Measurements from ENCODE around the gene CACNA1C. TPM values are rescaled to one million over a fixed set of nuclear protein-coding genes. Genes with fewer than 3 reads are reported as not detected.

CACNA1C gene
- total and polyA plus RNA-seq, 2 of the 4 experiments (the other 2 are of a cell fraction), result 1.6 to 2.6 TPM

DNA sequence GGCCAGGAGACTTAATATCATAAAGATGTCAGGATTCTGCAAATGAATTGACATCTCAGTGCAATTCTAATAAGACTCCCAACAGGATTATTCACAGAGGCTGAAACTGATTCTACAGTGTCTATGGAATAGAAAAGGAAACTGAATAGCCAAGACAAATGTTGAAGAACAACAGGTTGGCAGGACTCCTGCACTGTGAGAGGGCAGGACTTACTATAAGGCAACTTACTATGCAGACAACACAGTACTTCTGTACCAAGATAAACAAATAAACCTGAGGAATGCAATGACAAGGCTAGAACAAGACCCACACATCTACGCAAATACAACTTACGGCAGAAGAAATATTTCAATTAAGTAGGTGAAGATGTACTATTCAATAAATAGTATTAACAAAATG lies 609.7 kb downstream of the CACNA1C start:
- Histone ChIP-seq H2BK5ac (ENCODE audit: low read depth, low read length, poor library complexity, severe bottlenecking) (no peak overlapping the region), H3K4ac (ENCODE audit: low read depth, low read length) (no peak overlapping the region), H2AK5ac (ENCODE audit: low read depth, low read length) (no peak overlapping the region), H4K20me1 (ENCODE audit: insufficient read depth, low read length) (no peaks in the 10 kb centered on the region), H3K4me1 (ENCODE audit: control insufficient read depth, insufficient read depth, low read length) (no peaks in the 10 kb centered on the region), H2AFZ (replicated peaks; ENCODE audit: low read length, poor library complexity) (no peak overlapping the region), H3K9ac (ENCODE audit: low read depth, low read length) (no peak overlapping the region), H3K79me1 (ENCODE audit: low read depth in 1 of 2, low read length in 2 of 2) (no peaks in the 10 kb centered on the region), H3K23ac (ENCODE audit: low read depth, low read length) (no peak overlapping the region), H3K14ac (replicated peaks; ENCODE audit: low read depth, low read length) (no peak overlapping the region), H3K9me1 (ENCODE audit: insufficient read depth, low read length) (0 out of 2 replicates have a peak, but pooled peaks cover 4% of the 10 kb centered on the region), H3K27ac (ENCODE audit: insufficient read depth, low read length) (no peak overlapping the region), H3K4me3 (ENCODE audit: insufficient read depth, low read depth, low read length) (no peak overlapping the region), H3K56ac (ENCODE audit: extremely low read depth, insufficient read depth, low read length) (no peak overlapping the region), H4K5ac (ENCODE audit: low read depth, low read length) (no peak overlapping the region), H3K4me2 (ENCODE audit: low read depth, low read length) (no peak overlapping the region), H4K8ac (ENCODE audit: low read depth in 2 of 2, low read length in 2 of 2) (no peak overlapping the region), H3K27me3 (ENCODE audit: control insufficient read depth, insufficient read depth, low read length) (no peaks in the 10 kb centered on the region), H2AK9ac (replicated peaks; ENCODE audit: low read depth, low read length, poor library complexity) (no peak overlapping the region), H3K9me3 (ENCODE audit: control insufficient read depth, insufficient read depth, low read length) (no peaks in the 10 kb centered on the region), H3K18ac (ENCODE audit: low read depth, low read length) (no peak overlapping the region), H2BK15ac (ENCODE audit: low read depth, low read length) (no peak overlapping the region), H2BK120ac (ENCODE audit: low read depth, low read length) (no peak overlapping the region), H4K91ac (ENCODE audit: insufficient read depth, low read depth, low read length) (no peak overlapping the region), H2BK20ac (ENCODE audit: low read depth, low read length) (no peak overlapping the region), H3K36me3 (ENCODE audit: control insufficient read depth, insufficient read depth, low read length) (peaks cover 21% of the 10 kb centered on the region)
- CTCF ChIA-PET, result no interaction called here
- POLR2A ChIA-PET (ENCODE audit: unreplicated experiment), result no interaction called here
- intact Hi-C loops (cut with micrococcal nuclease) (no loop called here), dilution Hi-C loops (cut with HindIII; ENCODE audit: low sequenced_read_pairs, unreplicated experiment) (no loop called here), in situ Hi-C loops (cut with MboI; ENCODE audit: low sequenced_read_pairs) (no loop called here)
- TF ChIP-seq RAD21 (IDR thresholded peaks at IDR 0.05; ENCODE audit: low read length), result no peak
- no peak for TF ChIP-seq BHLHE40 (IDR thresholded peaks at IDR 0.05; ENCODE audit: low read depth, low read length)
- no peak for TF ChIP-seq FOS (IDR thresholded peaks at IDR 0.05; ENCODE audit: low read depth, low read length)
- TF ChIP-seq POLR2A (IDR thresholded peaks at IDR 0.05; ENCODE audit: low read depth, low read length), result no peak
- no peak for TF ChIP-seq ELK1 (IDR thresholded peaks at IDR 0.05; ENCODE audit: borderline replicate concordance, low read depth, low read length)
- no peak for TF ChIP-seq SMC3 (IDR thresholded peaks at IDR 0.05; ENCODE audit: low read depth, low read length)
- no peak for TF ChIP-seq MXI1 (IDR thresholded peaks at IDR 0.05; ENCODE audit: borderline replicate concordance, low read depth, low read length)
- TF ChIP-seq, protein P1, sequence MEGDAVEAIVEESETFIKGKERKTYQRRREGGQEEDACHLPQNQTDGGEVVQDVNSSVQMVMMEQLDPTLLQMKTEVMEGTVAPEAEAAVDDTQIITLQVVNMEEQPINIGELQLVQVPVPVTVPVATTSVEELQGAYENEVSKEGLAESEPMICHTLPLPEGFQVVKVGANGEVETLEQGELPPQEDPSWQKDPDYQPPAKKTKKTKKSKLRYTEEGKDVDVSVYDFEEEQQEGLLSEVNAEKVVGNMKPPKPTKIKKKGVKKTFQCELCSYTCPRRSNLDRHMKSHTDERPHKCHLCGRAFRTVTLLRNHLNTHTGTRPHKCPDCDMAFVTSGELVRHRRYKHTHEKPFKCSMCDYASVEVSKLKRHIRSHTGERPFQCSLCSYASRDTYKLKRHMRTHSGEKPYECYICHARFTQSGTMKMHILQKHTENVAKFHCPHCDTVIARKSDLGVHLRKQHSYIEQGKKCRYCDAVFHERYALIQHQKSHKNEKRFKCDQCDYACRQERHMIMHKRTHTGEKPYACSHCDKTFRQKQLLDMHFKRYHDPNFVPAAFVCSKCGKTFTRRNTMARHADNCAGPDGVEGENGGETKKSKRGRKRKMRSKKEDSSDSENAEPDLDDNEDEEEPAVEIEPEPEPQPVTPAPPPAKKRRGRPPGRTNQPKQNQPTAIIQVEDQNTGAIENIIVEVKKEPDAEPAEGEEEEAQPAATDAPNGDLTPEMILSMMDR (conservative IDR thresholded peaks at IDR 0.05; ENCODE audit: low read depth, low read length), result no peak
- no peak for TF ChIP-seq NFE2L2 (IDR thresholded peaks at IDR 0.05; ENCODE audit: low read depth, low read length)
- TF ChIP-seq RFX5 (IDR thresholded peaks at IDR 0.05; ENCODE audit: low read depth, low read length), result no peak
- no peak for TF ChIP-seq MAFK (IDR thresholded peaks at IDR 0.05; ENCODE audit: low read depth, low read length)
- no peak for TF ChIP-seq MAZ (IDR thresholded peaks at IDR 0.05; ENCODE audit: borderline replicate concordance, low read depth, low read length)
- TF ChIP-seq USF2 (IDR thresholded peaks at IDR 0.05; ENCODE audit: low read depth, low read length), result no peak
- TF ChIP-seq CHD1 (IDR thresholded peaks at IDR 0.05; ENCODE audit: low read depth, low read length), result no peak
- no peak for TF ChIP-seq RCOR1 (IDR thresholded peaks at IDR 0.05; ENCODE audit: insufficient replicate concordance, low read length)
- TF ChIP-seq CEBPB (IDR thresholded peaks at IDR 0.05; ENCODE audit: low read depth, low read length), result no peak
- no CpG with 5 or more reads among the region's 2 CpGs for WGBS, 2 experiments (ENCODE audit: extremely low coverage in 2 of 2, insufficient read length in 1 of 2)
- DNase-seq (no peak), ATAC-seq (ENCODE audit: low read depth) (no peak)
- no TSS peak for BruUV-seq (replicated peaks)

All from IMR-90 (cell line).